Astrocyte of the spinal cord (primary cell): ENCODE results near the gene PRDX6.
"Not testable (repeated sequence)": the region's sequence is repeated elsewhere in the genome, so short reads cannot be mapped to it uniquely, and the experiment has no call there.

Source experiments
- DNase-seq: peaks from one replicate; pipeline ENCODE4 v3.0.0; 2011; ENCODE audit warnings: low read depth, low spot score
- H3K4me3 ChIP-seq: 2 replicates; pipeline ENCODE4 v1.5.1; 2011; ENCODE audit warnings: low read depth, mild to moderate bottlenecking, low read length, moderate library complexity
- in situ Hi-C: cut with HindIII; loops from 2 replicates; pipeline ENCODE4 v1.10.0; 2017; ENCODE audit warnings: low sequenced_read_pairs
- TF ChIP-seq, protein P1 (sequence below): IDR thresholded peaks from 2 replicates; pipeline ENCODE4 v1.5.1; 2012; ENCODE audit warnings: low read depth, mild to moderate bottlenecking, low read length, inconsistent platforms

Gene PRDX6

DNA sequence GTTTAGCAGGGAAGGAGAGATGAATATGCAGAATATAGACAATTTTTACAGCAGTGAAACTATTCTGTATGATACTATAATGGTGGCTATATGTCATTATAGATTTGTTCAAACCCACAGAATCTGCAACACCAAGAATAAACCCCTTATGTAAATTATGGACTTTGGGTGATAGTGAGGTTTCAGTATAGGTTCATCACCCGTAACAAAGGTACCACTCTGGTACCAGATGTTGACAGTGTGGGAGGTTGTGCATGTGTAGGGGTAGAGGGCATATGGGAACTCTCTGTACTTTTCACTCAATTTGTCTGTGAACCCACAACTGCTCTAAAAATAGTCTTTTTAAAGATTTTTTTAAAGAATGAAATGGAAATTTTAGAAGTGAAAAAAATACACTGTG, 29.9 kb upstream of the PRDX6 start:
- in situ Hi-C loops, result no loop called here
- TF ChIP-seq, protein P1, sequence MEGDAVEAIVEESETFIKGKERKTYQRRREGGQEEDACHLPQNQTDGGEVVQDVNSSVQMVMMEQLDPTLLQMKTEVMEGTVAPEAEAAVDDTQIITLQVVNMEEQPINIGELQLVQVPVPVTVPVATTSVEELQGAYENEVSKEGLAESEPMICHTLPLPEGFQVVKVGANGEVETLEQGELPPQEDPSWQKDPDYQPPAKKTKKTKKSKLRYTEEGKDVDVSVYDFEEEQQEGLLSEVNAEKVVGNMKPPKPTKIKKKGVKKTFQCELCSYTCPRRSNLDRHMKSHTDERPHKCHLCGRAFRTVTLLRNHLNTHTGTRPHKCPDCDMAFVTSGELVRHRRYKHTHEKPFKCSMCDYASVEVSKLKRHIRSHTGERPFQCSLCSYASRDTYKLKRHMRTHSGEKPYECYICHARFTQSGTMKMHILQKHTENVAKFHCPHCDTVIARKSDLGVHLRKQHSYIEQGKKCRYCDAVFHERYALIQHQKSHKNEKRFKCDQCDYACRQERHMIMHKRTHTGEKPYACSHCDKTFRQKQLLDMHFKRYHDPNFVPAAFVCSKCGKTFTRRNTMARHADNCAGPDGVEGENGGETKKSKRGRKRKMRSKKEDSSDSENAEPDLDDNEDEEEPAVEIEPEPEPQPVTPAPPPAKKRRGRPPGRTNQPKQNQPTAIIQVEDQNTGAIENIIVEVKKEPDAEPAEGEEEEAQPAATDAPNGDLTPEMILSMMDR, result no peak
- no peak overlapping the region for H3K4me3 ChIP-seq
- DNase-seq, result no peak

DNA sequence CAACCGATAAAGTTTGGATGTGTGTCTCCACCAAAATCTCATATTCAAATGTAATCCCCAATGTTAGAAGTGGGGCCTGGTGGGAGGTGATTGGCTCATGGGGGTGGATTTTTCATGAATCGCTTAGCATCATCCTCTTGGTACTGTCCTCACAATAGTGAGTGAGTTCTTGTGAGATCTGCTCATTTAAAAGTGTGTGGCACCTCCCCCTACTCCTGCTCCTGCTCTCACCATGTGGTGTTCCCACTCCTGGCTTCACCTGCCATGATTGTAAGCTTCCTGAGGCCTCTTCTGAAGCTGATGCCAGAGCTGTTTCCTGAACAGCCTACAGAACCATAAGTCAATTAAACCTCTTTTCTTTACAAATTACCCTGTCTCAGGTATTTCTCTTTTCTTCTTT, 28.2 kb upstream of the PRDX6 start:
- in situ Hi-C loops, result no loop called here
- DNase-seq, result no peak
- H3K4me3 ChIP-seq, result no peak overlapping the region
- TF ChIP-seq, protein P1, result no peak

DNA sequence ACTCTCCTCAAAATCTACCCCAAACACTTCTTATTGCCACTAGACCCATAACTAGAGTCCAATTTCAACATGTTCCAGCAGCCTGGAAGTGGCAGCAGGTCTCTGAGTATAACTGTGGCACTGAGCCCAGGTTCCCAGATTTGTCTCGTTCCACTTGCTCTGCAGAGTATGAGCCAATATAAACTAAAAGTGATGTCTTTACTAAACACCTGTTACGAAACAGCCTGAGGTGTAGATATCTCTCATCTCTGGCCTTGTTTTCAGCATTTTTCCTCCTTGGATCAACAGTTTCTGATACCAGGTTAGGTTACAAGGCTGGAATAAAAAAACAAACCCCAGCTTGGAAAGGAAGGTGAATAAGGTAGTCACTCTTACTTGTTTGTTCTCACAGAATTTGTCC, 25.2 kb upstream of the PRDX6 start:
- in situ Hi-C loops, result no loop called here
- TF ChIP-seq, protein P1, result no peak
- no peak for DNase-seq
- H3K4me3 ChIP-seq, result no peak overlapping the region

DNA sequence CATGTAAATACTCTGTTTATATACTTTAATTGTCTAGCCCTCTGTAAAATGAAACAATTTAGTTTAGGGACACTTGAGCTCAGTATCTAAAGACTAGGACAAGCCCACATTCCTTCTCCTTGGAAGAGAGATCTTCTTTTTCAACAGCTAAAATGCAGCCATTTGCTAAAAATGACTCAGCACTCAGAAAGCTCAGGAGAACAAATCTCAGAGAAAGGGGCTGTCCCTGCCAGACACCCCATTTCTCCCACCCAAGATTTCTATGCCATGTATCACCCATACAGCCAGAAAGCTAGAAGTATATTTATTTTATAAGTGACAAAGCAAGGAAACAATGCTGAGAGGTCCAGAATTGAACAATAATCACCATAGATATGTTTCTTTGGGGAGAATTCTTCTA, 23.2 kb upstream of the PRDX6 start:
- DNase-seq, result peak; percentile 22
- H3K4me3 ChIP-seq, result no peak overlapping the region
- TF ChIP-seq, protein P1, result no peak
- in situ Hi-C loops, result no loop called here

DNA sequence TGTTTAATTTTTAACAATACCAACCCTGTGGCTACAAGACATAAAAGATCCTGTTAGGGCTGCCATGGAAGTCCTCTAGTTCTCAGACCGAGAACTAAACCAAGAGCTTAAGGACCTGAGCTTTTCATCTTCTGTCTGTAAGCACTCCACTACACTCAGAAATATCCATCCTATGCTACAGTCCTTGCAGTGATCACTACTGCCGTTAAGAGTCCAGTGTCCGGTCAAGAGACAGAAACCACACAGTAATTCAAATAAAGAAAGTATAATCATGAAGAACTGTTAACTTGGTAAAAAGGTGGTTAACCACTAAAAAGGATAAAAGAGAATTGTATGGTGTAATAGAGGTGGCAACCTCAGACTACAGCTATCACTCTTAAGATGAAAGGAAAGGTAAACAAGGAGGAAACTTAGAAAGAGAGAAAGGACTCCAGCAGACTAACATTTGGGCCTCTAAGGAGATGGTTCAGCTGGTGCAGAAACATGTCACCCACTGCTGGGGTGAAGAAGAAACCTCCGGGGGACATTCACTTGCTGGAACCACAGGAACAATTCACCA, 22.1 kb upstream of the PRDX6 start:
- DNase-seq, result no peak
- in situ Hi-C loops, result no loop called here
- no peak overlapping the region for H3K4me3 ChIP-seq
- TF ChIP-seq, protein P1, result no peak

DNA sequence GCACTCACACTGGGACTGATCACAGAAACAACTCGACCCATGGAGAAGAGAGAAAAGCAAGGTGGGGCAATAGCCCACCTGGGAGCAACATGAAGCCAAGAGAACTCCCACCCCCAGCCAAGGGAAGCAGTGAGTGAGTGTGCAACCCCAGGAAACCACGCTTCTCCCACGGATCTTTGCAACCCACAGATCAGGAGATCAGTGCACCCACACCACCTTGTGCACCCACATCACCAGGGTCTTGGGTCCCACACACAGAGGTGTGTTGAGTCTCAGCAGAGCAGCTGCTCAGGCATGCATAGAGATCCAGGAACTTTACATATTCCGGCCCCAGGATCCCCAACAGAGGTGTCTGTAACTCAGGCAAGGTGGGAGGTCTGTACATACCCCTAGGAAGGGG, 17.2 kb upstream of the PRDX6 start:
- in situ Hi-C loops, result no loop called here
- TF ChIP-seq, protein P1, result no peak
- DNase-seq, result no peak
- no peak overlapping the region for H3K4me3 ChIP-seq

DNA sequence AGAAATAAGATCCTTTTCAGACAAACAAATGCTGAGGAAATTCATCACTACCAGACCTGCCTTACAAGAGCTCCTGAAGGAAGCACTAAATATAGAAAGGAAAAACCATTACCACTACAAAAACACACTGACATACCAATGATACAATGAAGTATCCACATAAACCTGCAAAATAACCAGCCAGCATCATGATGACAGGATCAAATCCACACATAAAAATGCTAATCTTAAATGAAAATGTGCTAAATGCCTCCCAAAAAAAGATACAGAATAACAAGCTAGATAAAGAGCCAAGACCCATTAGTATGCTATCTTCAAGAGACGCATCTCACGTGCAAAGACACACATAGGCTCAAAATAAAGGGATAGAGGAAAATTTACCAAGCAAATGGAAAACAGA, 14.5 kb upstream of the PRDX6 start:
- DNase-seq, H3K4me3 ChIP-seq, in situ Hi-C loops: not testable (repeated sequence)

DNA sequence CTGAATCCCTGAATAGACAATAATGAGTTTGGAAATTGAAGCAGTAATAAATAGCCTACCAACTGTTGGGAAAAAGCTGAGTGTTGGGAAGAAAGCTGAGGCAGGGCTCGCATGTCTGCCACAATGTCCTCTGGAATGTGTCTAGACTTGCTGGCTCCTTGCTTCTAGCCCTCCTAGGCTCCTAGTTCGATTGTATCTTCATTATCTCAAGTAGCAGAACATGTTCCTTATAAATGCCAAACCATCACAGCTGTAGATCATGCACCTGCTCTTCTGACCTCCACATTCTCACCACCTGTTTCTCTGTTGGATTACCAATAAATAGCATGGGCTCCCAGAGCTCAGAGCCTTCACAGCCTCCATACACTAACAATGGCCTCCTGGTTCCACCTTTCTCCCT, 12.9 kb upstream of the PRDX6 start:
- DNase-seq, H3K4me3 ChIP-seq, in situ Hi-C loops: not testable (repeated sequence)
